Activated B cell treated with CpG ODN at 0.5 μM for 24 hours (primary cell): ENCODE results near the gene ABCG5. TPM values are rescaled to one million over a fixed set of nuclear protein-coding genes. Genes with fewer than 3 reads are reported as not detected.

Experiments
- ATAC-seq: fragments of 200-7000 bp; cut with Tn5 transposase; one replicate; pipeline ENCODE4 v1.10.0; 2021; ENCODE audit warnings: low read depth, mild to moderate bottlenecking, moderate library complexity
- CTCF ChIA-PET: fragments of 350-600 bp; sonication (Branson Sonifier 250); formaldehyde crosslinking; loops from one replicate; lab custom pipeline; 2021; ENCODE audit warnings: antibody characterized with exemption; lab: Charles Lee
- POLR2A ChIA-PET: fragments of 350-600 bp; sonication (Branson Sonifier 250); formaldehyde crosslinking; loops from one replicate; lab custom pipeline; 2021; ENCODE audit warnings: antibody characterized with exemption; lab: Charles Lee
- DNase-seq: peaks from one replicate; pipeline ENCODE4 v3.0.0; 2022
- H3K27ac Mint-ChIP-seq: one replicate; pipeline ENCODE4 v1.8.0; 2020; ENCODE audit warnings: mixed read lengths
- H3K27me3 Mint-ChIP-seq: one replicate; pipeline ENCODE4 v1.8.0; 2021; ENCODE audit warnings: mixed read lengths
- H3K36me3 Mint-ChIP-seq: one replicate; pipeline ENCODE4 v1.8.0; 2021; ENCODE audit warnings: low read depth, mixed read lengths
- H3K4me1 Mint-ChIP-seq: one replicate; pipeline ENCODE4 v1.8.0; 2021; ENCODE audit warnings: mixed read lengths
- H3K4me3 Mint-ChIP-seq: one replicate; pipeline ENCODE4 v1.8.0; 2020; ENCODE audit warnings: mild to moderate bottlenecking, mixed read lengths
- H3K9me3 Mint-ChIP-seq: one replicate; pipeline ENCODE4 v1.8.0; 2020; ENCODE audit warnings: mixed read lengths
- CTCF ChIP-seq: fragments of 200-600 bp; IDR thresholded peaks from one replicate; pipeline ENCODE4 v1.8.0; 2022; ENCODE audit warnings: antibody characterized with exemption, mild to moderate bottlenecking
- intact Hi-C: fragments of 100-400 bp; cut with micrococcal nuclease; formaldehyde crosslinking; loops from one replicate; pipeline ENCODE4 v1.15.1; 2024
- total RNA-seq: library from RNA; stranded (reverse); gene quantifications from 2 replicates; pipeline ENCODE4 v1.2.3, GENCODE V29; 2022

Gene ABCG5
- total RNA-seq, 1 donor from 2014 or later, result not detected

GRCh38 chr2:43790147-43790546 lies 48.5 kb downstream of the ABCG5 start:
- ChIA-PET POLR2A (no interaction called here), CTCF (no interaction called here)
- H3K4me3 Mint-ChIP-seq, result no peak overlapping the region
- peaks cover 24% of the 10 kb centered on the region for H3K36me3 Mint-ChIP-seq
- H3K4me1 Mint-ChIP-seq, result no peaks in the 10 kb centered on the region
- DNase-seq, result no peak
- H3K27ac Mint-ChIP-seq, result no peak overlapping the region
- ATAC-seq, result no peak
- no peaks in the 10 kb centered on the region for H3K27me3 Mint-ChIP-seq
- no peaks in the 10 kb centered on the region for H3K9me3 Mint-ChIP-seq
- intact Hi-C loops, result no loop called here
- TF ChIP-seq CTCF, result no peak

GRCh38 chr2:43788646-43789045 lies 50.0 kb downstream of the ABCG5 start:
- Mint-ChIP-seq H3K4me3 (no peak overlapping the region), H3K9me3 (no peaks in the 10 kb centered on the region), H3K4me1 (no peaks in the 10 kb centered on the region), H3K36me3 (peaks cover 18% of the 10 kb centered on the region), H3K27ac (no peak overlapping the region), H3K27me3 (no peaks in the 10 kb centered on the region)
- intact Hi-C loops, result no loop called here
- no peak for TF ChIP-seq CTCF
- POLR2A ChIA-PET, result no interaction called here
- CTCF ChIA-PET, result no interaction called here
- ATAC-seq (no peak), DNase-seq (no peak)

- H3K9me3 Mint-ChIP-seq, result no peaks in the 10 kb centered on the region
- no peak overlapping the region for H3K4me3 Mint-ChIP-seq
- POLR2A ChIA-PET, result no interaction called here
- CTCF ChIA-PET, result no interaction called here
- DNase-seq (no peak), ATAC-seq (no peak)
- no peak overlapping the region for H3K27ac Mint-ChIP-seq
- TF ChIP-seq CTCF, result no peak
- intact Hi-C loops, result no loop called here
- H3K36me3 Mint-ChIP-seq, result peaks cover 16% of the 10 kb centered on the region
- H3K4me1 Mint-ChIP-seq, result no peaks in the 10 kb centered on the region
- no peaks in the 10 kb centered on the region for H3K27me3 Mint-ChIP-seq
Measured at GRCh38 chr2:43787895-43788294, 50.7 kb downstream of the ABCG5 start.

GRCh38 chr2:43778233-43778632 lies 60.4 kb downstream of the ABCG5 start:
- ChIA-PET POLR2A (no interaction called here), CTCF (no interaction called here)
- no peak overlapping the region for H3K4me3 Mint-ChIP-seq
- H3K36me3 Mint-ChIP-seq, result peaks cover 8% of the 10 kb centered on the region
- H3K9me3 Mint-ChIP-seq, result no peaks in the 10 kb centered on the region
- H3K27ac Mint-ChIP-seq, result no peak overlapping the region
- intact Hi-C loops, result loop anchor here (10.0 kb wide), 1 partner anchor 143 kb away; the partner anchor contains the start of gene PLEKHH2
- ATAC-seq (no peak), DNase-seq (no peak)
- TF ChIP-seq CTCF, result no peak
- H3K4me1 Mint-ChIP-seq, result peaks cover 12% of the 10 kb centered on the region
- H3K27me3 Mint-ChIP-seq, result no peaks in the 10 kb centered on the region

- no peaks in the 10 kb centered on the region for H3K9me3 Mint-ChIP-seq
- no peak overlapping the region for H3K27ac Mint-ChIP-seq
- CTCF ChIA-PET, result no interaction called here
- DNase-seq (no peak), ATAC-seq (no peak)
- no peak overlapping the region for H3K4me3 Mint-ChIP-seq
- intact Hi-C loops, result loop anchor here (10.0 kb wide), 1 partner anchor 143 kb away; the partner anchor contains the start of gene PLEKHH2
- peaks cover 12% of the 10 kb centered on the region for H3K4me1 Mint-ChIP-seq
- no peak for TF ChIP-seq CTCF
- H3K36me3 Mint-ChIP-seq, result peaks cover 8% of the 10 kb centered on the region
- no peaks in the 10 kb centered on the region for H3K27me3 Mint-ChIP-seq
- POLR2A ChIA-PET, result no interaction called here
Measured at GRCh38 chr2:43777306-43777926, 61.2 kb downstream of the ABCG5 start.
